Left colon (tissue), 2 donors: ENCODE measurements around the gene CTPS2. TPM values are rescaled to one million over a fixed set of nuclear protein-coding genes. Genes with fewer than 3 reads are reported as not detected.
"Not testable (repeated sequence)": the region's sequence is repeated elsewhere in the genome, so short reads cannot be mapped to it uniquely, and the experiment has no call there.

Source experiments
- ATAC-seq: fragments of 200-7000 bp; cut with Tn5 transposase; one replicate; pipeline ENCODE4 v1.9.1; 2020; ENCODE audit warnings: mild to moderate bottlenecking, moderate library complexity
- DNase-seq, 2 donors: peaks; one replicate each; pipeline ENCODE4 v3.0.0-alpha.2; 2020
- intact Hi-C, 2 donors: fragments of 100-400 bp; cut with DNase I in 1 of 2; cut with micrococcal nuclease in 1 of 2; formaldehyde crosslinking; loops; one replicate each; pipeline versions ENCODE4 v1.11.2 to v1.14.0; 2022; cut with DNase I, micrococcal nuclease
- total RNA-seq, 2 donors: library from RNA; stranded (reverse); fragmentation: NEBNext Ultra II Directional; extraction: Animal tissue kit (Norgen Biotek cat#: 25700); gene quantifications; one replicate each; pipeline ENCODE4 v1.2.1, GENCODE V29; 2021
- donor health status: DM: no; HTN: no; CAD: no.
- donor health status: DM: yes; HTN: yes; CAD: no.

CTPS2 gene
- total RNA-seq, 2 donors from 2014 or later = 16.0 to 16.5 TPM

DNA sequence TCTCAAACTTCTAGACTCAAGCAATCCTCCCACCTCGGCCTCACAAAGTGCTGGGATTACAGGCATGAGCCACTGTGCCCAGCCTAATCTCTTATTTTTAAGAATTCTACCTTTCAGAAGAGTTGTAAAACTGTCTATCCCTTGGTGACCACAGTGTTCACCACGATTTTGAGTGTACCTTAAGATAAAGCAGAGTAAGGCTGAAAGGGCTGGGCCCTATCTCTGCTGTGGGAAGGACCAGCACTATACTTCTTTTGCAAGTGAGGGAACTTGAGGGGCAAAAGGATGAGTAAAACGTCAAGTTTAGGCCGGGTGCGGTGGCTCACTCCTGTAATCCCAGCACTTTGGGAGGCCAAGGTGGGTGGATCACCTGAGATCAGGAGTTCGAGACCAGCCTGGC lies 4.0 kb upstream of the CTPS2 start:
- ATAC-seq, DNase-seq, intact Hi-C loops: not testable (repeated sequence)

DNA sequence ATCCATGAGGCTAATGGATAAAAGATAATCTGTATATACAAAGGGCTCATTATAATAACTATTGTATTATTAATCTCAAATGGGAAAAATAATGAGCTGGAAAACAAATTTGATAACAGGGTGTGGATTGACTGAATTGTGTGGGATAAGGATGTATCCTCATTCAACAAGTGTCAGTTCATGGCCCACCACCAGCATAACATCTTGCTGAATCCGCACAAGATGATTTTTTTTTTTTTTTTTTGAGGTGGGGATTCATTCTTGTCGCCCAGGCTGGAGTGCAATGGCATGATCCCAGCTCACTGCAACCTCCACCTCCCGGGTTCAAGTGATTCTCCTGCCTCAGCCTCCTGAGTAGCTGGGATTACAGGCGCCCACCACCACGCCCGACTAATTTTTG lies 3.2 kb upstream of the CTPS2 start:
- ATAC-seq, intact Hi-C loops, DNase-seq: not testable (repeated sequence)

DNA sequence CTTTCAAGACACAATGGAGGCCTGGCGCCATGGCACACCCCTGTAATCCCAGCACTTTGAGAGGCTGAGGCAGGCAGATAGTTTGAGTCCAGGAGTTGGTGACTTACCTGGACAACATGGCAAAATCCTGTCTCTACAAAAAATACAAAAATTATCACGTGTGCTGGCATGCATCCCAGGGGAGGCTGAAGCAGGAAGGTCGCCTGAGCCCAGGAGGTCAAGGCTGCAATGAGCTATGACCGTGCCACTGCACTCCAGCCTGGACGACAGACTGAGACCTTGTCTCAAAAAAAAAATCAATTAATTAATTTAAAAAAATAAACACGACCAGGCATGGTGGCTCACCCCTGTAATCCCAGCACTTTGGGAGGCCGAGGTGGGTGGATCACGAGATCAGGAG lies 2.0 kb upstream of the CTPS2 start:
- ATAC-seq (no peak), DNase-seq (no peak)
- intact Hi-C loops = no loop called here

DNA sequence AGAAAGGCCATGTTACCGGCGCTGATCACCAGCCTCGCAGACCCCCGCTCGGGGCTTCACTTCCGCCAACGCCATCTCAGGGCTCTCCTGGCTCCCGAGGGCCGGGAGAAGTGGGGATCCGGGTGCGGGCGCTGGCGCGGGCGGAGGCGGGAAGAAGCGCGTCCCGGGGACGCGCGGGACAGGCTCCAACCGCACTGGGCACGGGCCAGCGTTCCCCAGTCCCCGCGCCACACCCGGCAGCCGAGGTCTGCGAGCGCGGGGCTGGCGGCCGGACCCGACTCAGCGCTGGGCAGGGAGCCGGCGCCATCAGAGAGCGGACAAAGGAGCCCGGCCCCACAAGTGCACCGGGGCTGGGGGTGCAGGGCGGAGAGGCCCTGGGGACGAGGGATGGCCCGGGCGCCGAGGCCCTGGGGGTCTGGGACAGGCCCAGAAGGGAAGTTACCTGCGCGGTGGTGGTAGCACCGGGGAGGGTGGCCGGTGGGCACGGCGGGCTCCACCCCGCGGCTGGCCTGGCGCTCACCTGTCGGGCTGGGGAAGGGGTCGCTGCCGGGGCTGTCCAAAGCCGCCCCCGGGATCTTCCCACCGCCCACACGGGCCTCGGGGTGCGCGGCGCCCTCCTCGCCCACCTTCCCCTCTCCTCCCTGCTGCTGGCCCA lies 449 bp downstream of the CTPS2 start:
- ATAC-seq (peak; percentile 64), DNase-seq (peak in 1 of 2 donors; percentile 31)
- intact Hi-C loops = no loop called here

DNA sequence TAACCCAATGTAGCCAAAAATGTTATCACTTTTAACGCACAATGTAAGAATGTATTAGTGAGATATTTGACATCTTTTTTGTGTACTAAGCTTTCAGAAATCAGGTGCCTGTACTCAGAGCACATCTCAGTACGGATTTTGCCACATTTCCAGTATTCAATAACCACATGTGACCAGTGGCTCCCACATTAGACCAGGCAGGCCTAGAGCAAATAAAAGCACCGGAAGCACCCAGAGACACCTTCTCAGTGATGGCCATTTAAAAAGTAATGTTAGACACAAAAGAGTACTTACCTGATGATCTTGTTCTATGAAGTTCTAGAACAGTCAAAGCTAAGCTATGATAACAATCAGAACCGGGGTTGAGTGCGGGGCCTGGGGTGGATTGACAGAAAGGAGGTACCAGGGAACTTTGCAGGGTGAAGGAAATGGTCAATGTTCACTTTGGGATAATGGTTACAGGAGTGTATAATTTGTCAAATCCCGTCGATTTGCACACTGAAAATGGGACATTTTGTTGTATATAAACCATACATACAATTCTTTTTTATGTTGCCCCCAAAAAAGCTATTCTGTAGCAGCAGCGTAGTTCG lies 1.2 kb downstream of the CTPS2 start:
- intact Hi-C loops = no loop called here
- DNase-seq = no peak
- ATAC-seq = no peak

DNA sequence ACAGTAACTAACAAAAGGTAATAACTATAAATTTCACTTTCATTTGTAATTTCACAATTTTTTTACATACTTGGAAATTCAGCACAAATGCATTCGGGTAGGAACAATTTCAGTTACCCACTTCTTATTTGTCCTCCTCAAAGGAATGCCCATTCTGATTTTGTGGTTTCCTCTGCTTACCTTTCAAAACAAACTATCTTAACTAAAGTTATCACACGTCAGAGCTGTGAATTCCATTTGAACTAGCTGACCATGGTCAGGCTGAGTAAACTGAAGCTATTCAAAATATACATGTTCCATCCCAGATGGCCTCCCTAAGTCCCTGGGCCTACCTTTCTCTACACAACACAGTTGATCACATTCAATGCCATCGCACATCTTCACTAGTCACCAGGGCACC lies 4.5 kb downstream of the CTPS2 start:
- no peak for ATAC-seq
- DNase-seq = no peak
- intact Hi-C loops = no loop called here

DNA sequence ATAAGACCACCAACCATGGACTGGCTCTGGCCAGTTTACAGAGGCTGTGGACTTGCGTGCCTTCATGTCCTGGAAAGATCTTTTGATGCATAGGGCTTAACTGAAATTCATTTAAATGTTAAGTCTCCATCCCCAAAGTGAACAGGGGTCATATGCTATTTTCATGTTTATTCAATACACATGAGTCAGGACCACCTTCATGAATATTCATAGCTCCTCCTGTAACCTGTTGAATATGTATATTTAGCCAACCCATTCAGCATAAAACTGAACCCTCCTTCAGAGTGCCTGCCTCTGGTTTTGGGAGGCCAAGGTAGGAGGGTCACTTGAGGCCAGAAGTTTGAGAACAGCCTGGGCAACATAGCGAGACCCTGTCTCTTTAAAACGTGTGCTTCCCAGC lies 7.1 kb downstream of the CTPS2 start:
- no peak for ATAC-seq
- intact Hi-C loops = no loop called here
- DNase-seq = no peak

DNA sequence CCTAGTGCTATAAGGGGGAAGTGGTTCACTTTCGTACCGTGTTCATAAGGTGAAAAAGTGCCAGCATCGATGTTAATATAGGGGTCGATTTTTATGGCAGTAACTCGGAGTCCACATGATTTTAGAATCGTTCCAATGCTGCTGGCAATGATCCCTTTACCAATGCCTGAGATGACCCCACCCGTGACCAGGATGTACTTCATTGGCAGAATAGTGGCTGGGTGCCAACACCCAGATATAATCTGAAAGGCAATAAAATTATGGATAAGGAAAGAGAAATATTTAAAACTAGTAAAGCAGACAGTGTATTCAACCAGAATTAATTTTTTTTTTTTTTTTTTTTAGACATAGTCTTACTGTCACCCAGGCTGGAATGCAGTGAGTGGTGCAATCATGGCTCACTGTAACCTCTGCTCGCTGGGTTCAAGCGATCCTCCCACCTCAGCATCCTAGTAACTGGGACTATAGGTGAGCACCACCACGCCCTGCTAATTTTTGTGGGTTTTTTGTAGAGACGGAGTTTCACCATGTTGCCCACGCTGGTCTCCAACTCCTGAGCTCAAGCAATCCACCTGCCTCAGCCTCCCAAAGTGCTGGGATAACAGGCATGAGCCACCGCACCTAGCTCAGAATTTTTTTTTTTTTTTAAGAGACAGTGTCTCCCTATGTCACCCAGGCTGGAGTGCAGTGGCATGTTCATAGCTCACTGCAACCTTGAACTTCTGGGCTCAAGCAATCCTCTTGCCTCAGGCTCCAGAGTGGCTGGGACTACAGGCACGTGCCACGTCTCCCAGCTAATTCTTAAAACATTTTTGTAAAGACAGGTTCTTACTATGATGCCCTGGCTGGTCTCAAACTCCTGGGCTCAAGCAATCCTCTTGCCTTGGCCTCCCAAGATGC lies 9.5 kb downstream of the CTPS2 start:
- intact Hi-C loops = no loop called here
- peak; percentile 73 for ATAC-seq

DNA sequence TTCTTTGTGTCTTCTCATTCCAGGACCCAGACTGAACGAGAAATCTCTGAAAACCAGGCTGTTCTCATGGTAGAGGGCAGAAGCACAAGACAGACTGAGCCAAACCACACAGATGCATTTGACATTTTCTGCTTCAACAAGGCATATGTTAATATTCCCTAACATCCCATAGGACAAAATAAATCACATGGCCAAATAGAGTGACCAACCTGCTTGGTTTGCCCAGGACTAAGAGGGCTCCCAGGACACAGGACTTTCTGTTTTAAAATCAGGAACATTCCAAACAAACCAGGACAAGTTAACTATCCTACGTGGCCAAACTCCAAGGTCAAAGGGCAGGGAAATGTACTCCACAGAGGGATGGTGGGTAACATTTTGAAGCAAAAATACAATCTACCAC lies 11.7 kb downstream of the CTPS2 start:
- no peak for DNase-seq
- intact Hi-C loops = no loop called here
- ATAC-seq = no peak

More for the DNA sequence above, 9.5 kb downstream of the CTPS2 start:
- peak in 1 of 2 donors; percentile 44 for DNase-seq

DNA sequence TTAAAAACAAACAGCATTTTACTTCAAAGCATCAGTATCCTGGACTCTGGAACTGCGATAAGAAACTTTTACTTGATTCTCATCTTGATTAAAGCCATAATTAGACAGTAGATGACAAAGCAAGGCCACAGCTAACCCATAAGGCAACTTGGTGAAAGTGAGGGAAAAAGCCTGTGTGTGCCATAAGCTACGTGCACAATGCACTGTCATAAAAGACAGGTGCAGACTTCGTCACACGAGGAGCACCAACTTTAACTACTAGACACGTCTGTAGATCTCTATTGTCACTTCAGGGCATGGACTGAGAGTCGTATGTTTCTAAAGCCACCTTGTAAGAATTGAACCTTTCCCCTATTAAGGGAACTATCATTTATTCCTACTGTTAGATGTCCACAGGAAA lies 13.1 kb downstream of the CTPS2 start:
- intact Hi-C loops = loop anchor here in 1 of 2 donors (10.0 kb wide), 1 partner anchor 265 kb away; no protein-coding TSS in a partner anchor
- ATAC-seq = peak; percentile 68
- DNase-seq = no peak

DNA sequence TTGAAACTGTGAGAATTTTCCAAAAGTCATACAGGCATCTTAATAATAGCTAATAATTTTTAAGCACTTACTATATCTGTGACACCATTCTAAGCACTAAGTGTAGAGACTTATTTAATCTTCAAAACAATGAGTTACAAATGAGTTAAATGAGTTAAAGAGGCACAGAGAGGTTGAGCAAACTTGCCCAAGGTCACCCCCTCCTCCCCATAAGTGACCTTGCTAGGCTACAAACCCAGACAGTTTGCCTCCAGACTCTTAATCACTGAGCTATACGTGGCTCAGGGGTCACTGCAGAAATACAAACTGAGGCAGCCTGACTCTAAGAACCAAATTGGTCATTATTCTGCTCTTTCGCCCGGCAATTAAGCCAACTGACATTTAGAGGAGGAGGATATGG lies 15.5 kb downstream of the CTPS2 start:
- no peak for ATAC-seq
- no peak for DNase-seq
- intact Hi-C loops = loop anchor here in 1 of 2 donors (10.0 kb wide), 1 partner anchor 262 kb away; no protein-coding TSS in a partner anchor

DNA sequence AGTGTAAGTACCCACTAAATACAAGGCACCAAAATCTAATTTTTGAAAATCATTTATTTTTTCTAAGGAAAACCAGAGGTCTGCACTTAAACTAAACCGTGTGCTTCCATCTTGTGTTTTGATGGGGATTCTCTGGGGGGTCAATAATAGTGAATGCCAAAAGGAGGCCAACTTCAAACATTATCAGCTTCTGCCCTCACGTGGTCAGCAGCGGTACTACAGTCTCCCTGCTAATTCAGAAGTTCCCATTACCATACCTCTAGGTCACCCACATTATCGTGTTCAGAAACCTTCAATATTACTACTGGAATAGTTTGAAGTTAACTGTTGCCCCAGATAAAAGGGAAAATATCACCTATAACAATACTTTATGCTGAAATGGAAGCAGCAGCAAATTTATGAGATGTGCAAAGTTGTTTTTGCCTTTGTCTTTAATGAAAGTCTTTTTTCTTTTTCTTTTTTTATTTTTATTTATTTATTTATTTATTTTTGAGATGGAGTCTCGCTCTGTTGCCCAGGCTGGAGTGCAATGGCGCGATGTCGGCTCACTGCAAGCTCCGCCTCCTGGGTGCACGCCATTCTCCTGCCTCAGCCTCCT lies 17.3 kb downstream of the CTPS2 start:
- intact Hi-C loops = loop anchor here in 1 of 2 donors (10.0 kb wide), 1 partner anchor 260 kb away; no protein-coding TSS in a partner anchor
- DNase-seq (peak; percentile 39 to 78), ATAC-seq (peak; percentile 68)

DNA sequence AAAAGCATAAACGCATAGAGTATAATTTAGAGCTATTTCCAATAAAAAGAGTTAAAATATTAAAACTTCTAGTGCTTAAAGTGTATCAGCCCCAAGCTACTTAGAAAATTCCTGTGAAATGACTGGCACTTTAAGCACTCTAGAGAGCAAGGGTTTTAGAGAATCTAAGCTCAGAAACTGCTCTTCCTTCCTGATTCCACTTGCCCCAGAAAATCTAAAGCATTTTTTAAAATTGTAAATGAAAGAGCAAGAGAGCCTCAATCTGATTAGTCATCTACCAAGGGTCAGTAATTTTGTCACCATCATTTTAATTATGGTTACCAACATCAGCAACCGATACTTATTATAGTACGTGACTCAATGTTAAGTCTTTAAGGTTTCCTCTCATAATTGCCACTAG lies 25.0 kb downstream of the CTPS2 start:
- no peak for ATAC-seq
- no peak for DNase-seq
- intact Hi-C loops = no loop called here

DNA sequence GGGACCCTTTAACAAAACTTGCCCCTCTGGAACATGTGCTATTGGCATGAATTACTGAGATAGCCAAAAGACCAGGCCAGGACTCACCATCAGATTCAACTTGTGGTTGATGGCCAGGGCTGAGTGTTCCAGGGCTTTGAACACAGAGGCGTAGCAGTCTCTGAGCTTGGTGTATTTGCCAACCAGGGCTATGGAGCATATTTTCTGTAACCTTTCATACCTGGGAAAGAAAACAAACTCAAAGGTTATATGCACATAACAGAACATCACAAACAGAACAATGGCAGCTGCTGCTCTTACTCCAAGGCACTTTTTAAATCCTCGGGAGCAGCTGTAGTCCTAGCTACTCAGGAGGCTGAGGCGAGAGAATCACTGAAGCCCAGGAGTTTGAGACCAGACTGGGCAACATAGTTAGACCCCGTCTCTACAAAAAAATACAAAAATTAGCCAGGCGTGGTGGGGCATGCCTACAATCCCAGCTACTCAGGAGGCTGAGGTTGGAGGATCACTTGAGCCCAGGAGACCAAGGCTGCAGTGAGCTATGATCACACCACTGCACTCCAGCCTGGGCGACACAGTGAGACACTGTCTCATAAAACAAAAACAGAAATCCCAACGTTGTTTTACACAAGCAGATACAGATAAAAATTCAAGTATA lies 29.3 kb downstream of the CTPS2 start:
- intact Hi-C loops = no loop called here
- no peak for DNase-seq
- ATAC-seq = no peak

DNA sequence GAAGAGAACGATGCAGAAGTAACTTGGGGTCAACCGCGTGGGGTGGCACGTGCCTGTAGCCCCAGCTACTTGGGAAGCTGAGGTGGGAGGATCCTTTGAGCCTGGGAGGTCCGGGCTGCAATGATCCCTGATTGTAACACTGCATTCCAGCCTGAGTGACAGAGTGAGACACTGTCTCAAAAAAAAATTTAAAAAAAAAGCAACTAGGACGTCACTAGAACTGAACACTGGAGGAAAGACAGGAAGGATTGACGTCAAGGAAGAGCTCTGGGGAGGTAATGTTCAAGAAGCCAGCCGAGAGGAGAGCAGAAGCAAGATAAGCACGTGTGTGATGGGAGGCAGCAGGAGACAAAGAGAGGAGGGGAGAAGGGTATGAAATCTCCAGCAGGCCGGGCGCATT lies 33.8 kb downstream of the CTPS2 start:
- intact Hi-C loops = no loop called here
- ATAC-seq = no peak
- DNase-seq = no peak

DNA sequence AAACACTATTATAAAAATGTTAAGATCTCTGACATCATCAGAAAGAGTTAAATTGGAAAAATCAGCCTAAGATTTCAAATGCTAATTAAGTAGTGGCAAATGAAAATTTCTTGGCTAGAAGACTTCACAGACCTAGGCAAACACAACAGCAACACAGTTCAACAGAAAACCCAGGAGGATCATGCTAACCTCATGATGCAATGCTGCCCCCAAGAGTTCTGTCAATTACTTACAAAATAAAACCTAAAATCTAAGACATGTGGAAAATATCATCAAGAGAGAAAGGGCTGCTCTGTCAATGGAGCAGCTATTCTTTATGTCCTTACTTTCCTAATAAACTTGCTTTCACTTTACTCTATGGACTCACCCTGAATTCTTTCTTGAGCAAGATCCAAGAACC lies 41.5 kb downstream of the CTPS2 start:
- ATAC-seq (peak; percentile 64), DNase-seq (no peak)
- intact Hi-C loops = no loop called here

DNA sequence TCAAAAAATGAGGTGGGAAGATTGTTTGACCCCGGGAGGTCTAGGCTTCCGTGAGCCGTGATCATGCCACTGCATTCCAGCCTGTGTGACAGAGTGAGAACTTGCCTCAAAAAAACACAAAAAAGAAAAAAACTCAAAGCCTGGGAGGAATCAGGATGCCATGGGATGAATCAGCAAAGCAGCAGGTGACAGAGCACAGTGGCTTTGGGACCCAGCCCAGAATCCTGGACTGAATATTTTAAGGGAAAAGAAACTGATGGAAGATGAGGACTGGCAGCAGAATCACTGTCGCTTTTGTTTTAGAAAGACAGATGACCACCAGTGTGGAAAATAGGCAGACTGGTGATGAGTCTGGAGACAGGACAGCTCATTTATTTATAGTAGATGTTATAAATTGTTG lies 45.9 kb downstream of the CTPS2 start:
- ATAC-seq (no peak), DNase-seq (no peak)
- intact Hi-C loops = no loop called here

DNA sequence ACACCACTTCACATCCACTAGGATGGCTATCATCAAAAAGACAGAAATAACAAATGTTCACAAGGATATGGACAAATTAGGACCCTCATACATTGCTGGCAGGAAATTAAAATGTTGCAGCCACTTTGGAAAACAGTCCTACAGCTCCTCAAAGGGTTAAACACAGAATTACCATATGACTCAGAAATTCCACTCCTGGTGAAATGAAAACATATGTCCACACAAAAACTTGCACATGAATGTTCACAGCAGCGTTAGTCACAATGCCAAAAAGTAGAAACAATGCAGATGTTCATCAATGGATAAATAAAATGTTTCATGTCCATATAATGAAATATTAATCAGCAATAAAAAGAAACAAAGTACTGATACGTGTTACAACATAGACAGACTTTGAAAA lies 47.4 kb downstream of the CTPS2 start:
- intact Hi-C loops = no loop called here
- ATAC-seq = no peak
- DNase-seq = no peak

DNA sequence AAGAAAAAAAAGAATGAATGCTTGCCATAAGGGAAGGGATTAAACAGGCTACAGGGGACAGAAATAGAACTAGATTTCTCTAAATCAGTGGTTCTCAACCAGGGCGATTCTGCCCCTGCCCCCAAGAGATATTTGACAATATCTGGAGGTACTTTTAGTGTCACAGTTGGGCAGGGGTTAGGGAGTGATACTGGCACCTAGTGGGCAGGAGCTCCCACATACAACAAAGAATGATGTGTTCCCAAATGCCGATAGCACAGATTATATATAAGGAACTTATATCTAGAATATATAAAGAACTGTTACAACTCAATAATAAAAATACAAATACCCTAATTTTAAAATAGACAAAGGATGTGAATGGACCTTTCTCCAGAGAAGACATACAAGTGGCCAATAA lies 47.8 kb downstream of the CTPS2 start:
- ATAC-seq = no peak
- intact Hi-C loops = no loop called here
- no peak for DNase-seq
